Heart right ventricle (tissue), 16 donors: ENCODE data around the gene TEX54. TPM values are rescaled to one million over a fixed set of nuclear protein-coding genes. Genes with fewer than 3 reads are reported as not detected.

Experiments
- ATAC-seq, 8 donors: fragments of 200-7000 bp; cut with Tn5 transposase; one replicate each; pipeline ENCODE4 v1.9.1; 2020; ENCODE audit warnings: mild to moderate bottlenecking in 8 of 8, moderate library complexity in 8 of 8, moderate number of reproducible peaks in 1 of 8
- DNase-seq, 2 donors: peaks; one replicate each; pipeline ENCODE4 v3.0.0-alpha.2; 2020
- H3K27ac ChIP-seq, 10 donors: fragments of 200-600 bp; sonication (generic) in 2 of 10; one replicate each; pipeline versions ENCODE4 v1.5.0 to v1.8.0; 2020 to 2022; ENCODE audit warnings: mild to moderate bottlenecking in 3 of 10
- H3K27me3 ChIP-seq, 7 donors: fragments of 200-600 bp; one replicate each; pipeline ENCODE4 v1.8.0; 2021 to 2022; ENCODE audit warnings: mild to moderate bottlenecking in 2 of 7
- H3K36me3 ChIP-seq, 9 donors: fragments of 200-600 bp; sonication (generic) in 1 of 9; one replicate each; pipeline versions ENCODE4 v1.5.0 to v1.8.0; 2020 to 2022; ENCODE audit warnings: mild to moderate bottlenecking in 2 of 9
- H3K4me1 ChIP-seq, 9 donors: fragments of 200-600 bp; sonication (generic) in 1 of 9; one replicate each; pipeline versions ENCODE4 v1.5.0 to v1.8.0; 2020 to 2022; ENCODE audit warnings: mild to moderate bottlenecking in 4 of 9
- H3K4me3 ChIP-seq, 10 donors: fragments of 200-600 bp; sonication (generic) in 2 of 10; one replicate each; pipeline versions ENCODE4 v1.5.0 to v1.8.0; 2020 to 2022; ENCODE audit warnings: mild to moderate bottlenecking in 7 of 10, moderate library complexity in 2 of 10
- H3K9me3 ChIP-seq, 11 donors: fragments of 200-600 bp in 10 of 11; sonication (generic) in 2 of 11; one replicate each; pipeline versions ENCODE4 v1.5.0 to v1.8.0; 2013 to 2022; ENCODE audit warnings: mild to moderate bottlenecking in 2 of 11, control low read depth in 1 of 11, moderate library complexity in 1 of 11
- WGBS, 2 donors: extraction: QIAGEN DNeasy Blood & Tissue Kit; methylation state at CpG; one replicate each; pipeline ENCODE4 v1.1.7; 2013; ENCODE audit warnings: inconsistent platforms in 1 of 2; 5-methylcytosine and 5-hydroxymethylcytosine counted together
- intact Hi-C, 10 donors: fragments of 100-400 bp; cut with DNase I; formaldehyde crosslinking; loops; one replicate each; pipeline versions ENCODE4 v1.11.1 to v1.14.2; 2022
- polyA plus RNA-seq, 2 donors: library from polyadenylated mRNA; stranded (reverse); fragments of 200-250 nt; gene quantifications; one replicate each; pipeline ENCODE4 v1.2.3, GENCODE V29; 2013
- total RNA-seq, 10 donors: library from RNA; stranded (reverse); fragmentation: NEBNext Ultra II Directional in 3 of 10; extraction: Animal tissue kit (Norgen Biotek cat#: 25700) in 3 of 10; gene quantifications; one replicate each; pipeline versions ENCODE4 v1.2.1 to v1.2.4, GENCODE V29; 2021 to 2023
- TF ChIP-seq, protein P1 (sequence below), 9 donors: fragments of 200-600 bp; sonication (generic) in 2 of 9; IDR thresholded peaks; one replicate each; pipeline versions ENCODE4 v1.5.0 to v1.8.0; 2021 to 2022; ENCODE audit warnings: antibody characterized with exemption in 9 of 9, mild to moderate bottlenecking in 5 of 9, moderate library complexity in 1 of 9
- donor health status: Arrhythmogenic right ventricular cardiomyopathy.
- donor health status: ischemic (EF 13 %, LVEDD 7.1; RV severe dilation, severe dysfunction).
- donor health status: healthy with polysubstance abuse.
- donor health status: DM: no; HTN: yes; CAD: no.
- donor health status: DM: no; HTN: no; CAD: no.
- donor health status: ischemic (EF 25% LVEDD 6.9; RV normal size, moderate dysfunction).
- donor health status: ischemic (EF 25% LVEDD 5.7; RV mildly dilated, moderate dysfunction).
- donor health status: healthy.
- donor health status: DM: yes; HTN: yes; CAD: no.
- donor health status: Ischemic cardiomyopathy.
- donor health status: ischemic (EF 35%, LVEDD 5.7; RV mildly dilated, moderate dysfunction).
- donor health status: nonischemic (EF 11% LVEDD 7.7; RV severe dilation, severe dysfunction).
- donor health status: DM: yes; HTN: yes; CAD: no.
- donor health status: PGD.
- donor health status: ischemic (EF 29% LVEDD 5.4; RV normal size, mild dysfunction).
- donor health status: nonischemic (EF 23%, LVEDD 6.1; RV moderate dilation, normal function).

TEX54 gene
- total and polyA plus RNA-seq, 12 donors, result not detected

DNA sequence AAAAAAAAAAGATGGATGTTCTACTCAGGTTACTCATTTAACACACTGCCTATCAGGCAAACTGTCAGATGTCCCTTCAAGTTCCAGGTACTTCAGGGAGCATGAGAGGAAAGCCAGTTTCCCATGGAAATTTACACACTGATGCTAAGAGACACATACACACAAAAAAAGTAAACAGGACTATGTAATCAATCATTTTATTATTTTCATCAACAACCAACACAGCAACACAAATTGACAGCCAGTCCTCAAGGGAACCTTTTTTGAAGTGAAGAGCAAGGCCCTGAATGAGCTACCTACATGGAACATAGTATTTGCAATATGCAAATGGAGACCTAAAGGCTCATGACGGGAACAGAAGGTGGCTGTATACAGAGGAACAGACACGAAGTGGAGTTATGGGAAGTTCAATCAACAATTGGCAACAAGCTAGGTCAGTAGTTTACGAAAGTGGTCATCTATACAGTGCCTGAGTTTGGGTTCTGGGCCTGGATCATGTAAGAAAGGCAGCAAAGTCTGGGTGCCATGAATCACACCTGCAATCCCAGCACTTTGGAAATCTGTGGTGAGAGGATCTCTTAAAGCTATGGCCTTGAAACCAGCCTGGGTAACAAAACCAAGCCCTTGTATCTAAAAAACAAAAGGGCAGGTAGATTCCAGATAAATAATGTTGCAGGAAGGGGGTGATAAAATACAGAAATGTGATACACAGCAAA is 19.3 kb upstream of the TEX54 start:
- H3K4me3 ChIP-seq, result no peak overlapping the region
- intact Hi-C loops, result loop anchor here in 1 of 10 donors (10.0 kb wide), 1 partner anchor 277 kb away; the partner anchor contains the start of gene EEF1G
- no peak for DNase-seq
- H3K27me3 ChIP-seq, result no peaks in the 10 kb centered on the region
- TF ChIP-seq, protein P1, sequence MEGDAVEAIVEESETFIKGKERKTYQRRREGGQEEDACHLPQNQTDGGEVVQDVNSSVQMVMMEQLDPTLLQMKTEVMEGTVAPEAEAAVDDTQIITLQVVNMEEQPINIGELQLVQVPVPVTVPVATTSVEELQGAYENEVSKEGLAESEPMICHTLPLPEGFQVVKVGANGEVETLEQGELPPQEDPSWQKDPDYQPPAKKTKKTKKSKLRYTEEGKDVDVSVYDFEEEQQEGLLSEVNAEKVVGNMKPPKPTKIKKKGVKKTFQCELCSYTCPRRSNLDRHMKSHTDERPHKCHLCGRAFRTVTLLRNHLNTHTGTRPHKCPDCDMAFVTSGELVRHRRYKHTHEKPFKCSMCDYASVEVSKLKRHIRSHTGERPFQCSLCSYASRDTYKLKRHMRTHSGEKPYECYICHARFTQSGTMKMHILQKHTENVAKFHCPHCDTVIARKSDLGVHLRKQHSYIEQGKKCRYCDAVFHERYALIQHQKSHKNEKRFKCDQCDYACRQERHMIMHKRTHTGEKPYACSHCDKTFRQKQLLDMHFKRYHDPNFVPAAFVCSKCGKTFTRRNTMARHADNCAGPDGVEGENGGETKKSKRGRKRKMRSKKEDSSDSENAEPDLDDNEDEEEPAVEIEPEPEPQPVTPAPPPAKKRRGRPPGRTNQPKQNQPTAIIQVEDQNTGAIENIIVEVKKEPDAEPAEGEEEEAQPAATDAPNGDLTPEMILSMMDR (IDR thresholded peaks at IDR 0.05), result no peak
- WGBS, 2 donors, result 59 to 63% methylated on average over 3 of the region's 3 CpGs
- H3K36me3 ChIP-seq, result peaks cover 0 to 39% (median 29%) of the 10 kb centered on the region in 9 donors
- H3K4me1 ChIP-seq, result peaks cover 12 to 39% (median 29%) of the 10 kb centered on the region in 9 donors
- no peak overlapping the region for H3K27ac ChIP-seq
- ATAC-seq, result no peak
- no peaks in the 10 kb centered on the region for H3K9me3 ChIP-seq

DNA sequence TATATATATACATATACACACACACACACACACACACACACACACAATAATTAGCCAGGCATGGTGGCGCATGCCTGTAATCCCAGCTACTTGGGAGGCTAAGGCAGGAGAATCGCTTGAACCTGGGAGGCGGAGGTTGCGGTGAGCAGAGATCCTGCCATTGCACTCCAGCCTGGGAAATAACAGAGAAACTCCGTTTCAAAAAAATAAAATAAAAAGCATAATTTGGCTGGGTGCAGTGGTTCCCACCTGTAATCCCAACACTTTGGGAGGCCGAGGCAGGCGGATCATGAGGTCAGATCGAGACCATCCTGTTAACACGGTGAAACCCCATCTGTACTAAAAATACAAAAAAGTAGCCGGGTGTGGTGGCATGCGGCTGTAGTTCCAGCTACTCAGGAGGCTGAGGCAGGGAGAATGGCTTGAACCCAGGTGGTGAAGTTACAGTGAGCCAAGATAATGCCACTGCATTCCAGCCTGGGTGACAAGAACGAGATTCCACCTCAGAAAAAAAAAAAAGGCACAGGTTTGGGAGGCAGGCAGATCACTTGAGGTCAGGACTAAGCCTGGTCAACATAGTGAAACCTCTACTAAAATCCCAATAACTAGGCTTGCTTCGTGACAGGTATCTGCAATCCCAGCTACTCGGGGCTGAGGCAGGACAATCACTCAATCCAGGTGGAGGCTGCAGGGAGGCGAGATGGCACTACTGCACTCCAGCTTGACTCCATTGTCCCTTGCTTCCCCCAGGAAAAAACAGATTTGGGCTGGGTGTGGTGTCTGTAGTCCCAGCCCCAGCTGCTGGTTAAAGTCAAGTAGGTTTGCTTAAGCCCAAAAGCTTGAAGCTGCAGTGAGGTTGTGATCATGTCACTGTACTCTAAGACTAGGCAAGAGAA is 18.5 kb upstream of the TEX54 start:
- 58 to 66% methylated on average over 15 of the region's 15 CpGs for WGBS, 2 donors
- intact Hi-C loops, result loop anchor here in 1 of 10 donors (10.0 kb wide), 1 partner anchor 276 kb away; the partner anchor contains the start of gene EEF1G
- no peak for ATAC-seq

DNA sequence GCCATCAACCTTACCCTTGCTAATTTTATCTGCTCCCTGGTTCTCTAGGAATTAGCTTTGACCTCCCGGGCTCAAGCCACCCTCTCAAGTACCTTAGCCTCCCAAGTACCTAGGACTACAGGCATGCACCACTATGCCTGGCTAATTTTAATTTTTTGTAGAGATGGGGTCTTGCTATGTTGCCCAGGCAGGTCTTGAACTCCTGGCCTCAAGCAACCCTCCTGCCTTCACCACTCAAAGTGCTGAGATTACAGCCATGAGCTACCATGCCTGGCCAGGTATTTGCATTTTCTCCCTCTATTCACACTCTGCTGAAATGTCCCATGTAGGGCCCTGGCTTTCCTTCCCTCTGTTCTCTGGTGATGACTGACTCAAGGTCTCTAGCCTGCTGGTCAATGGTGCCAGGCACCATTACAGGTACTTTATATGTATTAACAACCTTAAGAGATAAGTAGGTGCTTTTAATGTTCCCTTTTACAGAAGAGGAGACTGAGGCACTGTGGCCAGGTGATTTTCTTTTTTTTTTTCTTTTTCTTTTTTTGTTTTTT is 15.2 kb upstream of the TEX54 start:
- intact Hi-C loops, result no loop called here
- TF ChIP-seq, protein P1 (IDR thresholded peaks at IDR 0.05), result no peak
- no peak overlapping the region for H3K27ac ChIP-seq
- H3K4me1 ChIP-seq, result peaks cover 0 to 9% (median 2%) of the 10 kb centered on the region in 9 donors
- no peak for ATAC-seq
- H3K27me3 ChIP-seq, result no peaks in the 10 kb centered on the region
- no peak for DNase-seq
- H3K9me3 ChIP-seq, result no peaks in the 10 kb centered on the region
- H3K4me3 ChIP-seq, result no peak overlapping the region
- H3K36me3 ChIP-seq, result peaks cover 0 to 20% (median 16%) of the 10 kb centered on the region in 9 donors
- WGBS, 2 donors, result 89 to 91% methylated on average over 1 of the region's 1 CpG

More for the DNA sequence above, 18.5 kb upstream of the TEX54 start:
- H3K4me3 ChIP-seq, result no peak overlapping the region
- H3K36me3 ChIP-seq, result peaks cover 0 to 39% (median 29%) of the 10 kb centered on the region in 9 donors
- no peak for DNase-seq
- peaks cover 10 to 32% (median 24%) of the 10 kb centered on the region in 9 donors for H3K4me1 ChIP-seq
- no peak overlapping the region for H3K27ac ChIP-seq
- TF ChIP-seq, protein P1 (IDR thresholded peaks at IDR 0.05), result no peak
- no peaks in the 10 kb centered on the region for H3K9me3 ChIP-seq
- no peaks in the 10 kb centered on the region for H3K27me3 ChIP-seq

DNA sequence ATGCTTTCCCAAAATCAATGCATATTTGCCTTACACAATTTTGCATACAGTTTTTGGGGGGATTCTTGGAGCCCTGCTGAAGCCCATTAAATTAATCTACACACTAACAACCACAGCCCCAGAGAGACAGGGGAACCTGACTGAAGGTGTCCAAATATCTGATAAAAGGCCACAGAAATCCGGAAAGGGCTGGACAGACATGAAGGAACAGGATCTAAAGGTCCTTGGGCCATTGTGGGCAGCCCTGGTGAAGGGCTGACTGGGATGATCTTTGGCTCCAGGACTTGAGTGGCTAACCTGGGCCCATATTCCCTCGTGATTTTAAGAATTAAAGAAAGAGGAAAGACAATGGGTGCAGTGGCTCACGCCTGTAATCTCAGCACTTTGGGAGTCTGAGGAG is 13.5 kb upstream of the TEX54 start:
- ATAC-seq (no peak), DNase-seq (no peak)
- intact Hi-C loops, result no loop called here
- Histone ChIP-seq H3K4me3 (no peak overlapping the region), H3K27me3 (no peaks in the 10 kb centered on the region), H3K27ac (no peak overlapping the region), H3K4me1 (peaks cover 0 to 13% (median 10%) of the 10 kb centered on the region in 9 donors), H3K9me3 (no peaks in the 10 kb centered on the region), H3K36me3 (peaks cover 0 to 3% (median 0%) of the 10 kb centered on the region in 9 donors)
- TF ChIP-seq, protein P1 (IDR thresholded peaks at IDR 0.05), result no peak
- WGBS, 2 donors, result 90 to 91% methylated on average over 3 of the region's 3 CpGs
